NT2/D1 (cell line): Measurements from ENCODE around the gene MORN5.

Experiments used
- SUZ12 ChIP-seq: IDR thresholded peaks from 2 replicates; pipeline ENCODE4 v1.6.1; 2011; ENCODE audit not compliant: insufficient read length, insufficient read depth; ENCODE audit errors: extremely low read depth
- YY1 ChIP-seq: IDR thresholded peaks from 2 replicates; pipeline ENCODE4 v1.6.1; 2011; ENCODE audit not compliant: insufficient read length, insufficient read depth
- ZNF274 ChIP-seq: IDR thresholded peaks from 2 replicates; pipeline ENCODE4 v1.6.1; 2011; ENCODE audit warnings: mild to moderate bottlenecking, low read depth, low read length

DNA sequence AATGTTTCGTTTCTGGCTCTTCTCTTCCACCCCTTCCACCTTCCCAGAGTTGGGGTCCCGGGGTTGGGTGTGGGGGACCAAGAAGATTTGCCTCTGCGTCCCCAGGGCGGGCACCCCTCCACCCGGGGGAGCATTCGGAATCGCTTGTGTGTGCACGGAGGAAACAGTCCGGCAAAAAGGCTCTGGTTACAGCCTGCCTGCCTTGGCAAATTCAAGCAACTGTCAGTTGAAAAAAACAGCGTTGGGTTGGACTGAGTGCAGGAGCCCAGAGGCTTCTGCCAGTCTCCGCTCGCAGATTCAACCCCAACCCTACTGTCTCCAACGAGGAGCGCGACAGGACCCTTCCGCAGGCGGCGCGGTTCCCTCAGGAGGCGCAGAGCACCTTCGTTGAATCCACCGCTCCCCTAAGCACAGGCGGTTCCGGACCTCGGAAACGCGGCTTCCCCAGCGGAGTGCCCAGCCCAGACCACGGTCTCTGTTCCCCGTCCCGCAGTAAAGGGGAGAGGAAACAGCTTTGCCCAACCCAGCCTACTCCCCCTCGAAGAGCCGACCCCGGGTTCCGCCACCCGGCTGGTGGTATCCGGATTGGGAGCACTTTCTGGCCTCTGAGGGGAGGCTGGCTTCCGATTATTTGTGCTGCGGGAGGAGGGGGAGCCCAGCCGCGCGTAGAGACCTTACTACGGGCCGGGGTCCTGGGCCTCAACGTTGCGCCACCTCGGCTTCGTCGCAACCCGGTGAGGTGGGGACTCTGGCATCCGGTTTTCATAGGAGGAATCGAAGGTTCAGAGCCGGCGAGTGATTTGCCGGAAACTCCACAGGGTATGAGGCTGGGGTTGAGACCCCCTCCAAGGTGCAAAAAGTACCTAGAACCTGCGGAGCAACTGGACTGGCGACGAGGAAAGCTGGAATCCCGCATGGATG lies 59.5 kb downstream of the MORN5 start:
- TF ChIP-seq ZNF274 (no peak), YY1 (no peak), SUZ12 (no peak)
